ENCODE data around the gene CCDC182. TPM values are rescaled to one million over a fixed set of nuclear protein-coding genes. Genes with fewer than 3 reads are reported as not detected.

The CCDC182 gene
- total and polyA plus RNA-seq, 9 of the 15 experiments (the other 6 are each of a cell fraction or from before 2014, with no cell fraction given) = not detected

GRCh38 chr17:57783338-57783742 is 38.2 kb upstream of the CCDC182 start (continued):
- peak; percentile 32 for TF ChIP-seq MGA (IDR thresholded peaks at IDR 0.05)
- 0 out of 2 replicates have a peak, but pooled peaks have one; percentile 35 for TF ChIP-seq RERE (CRISPR knock-in tag; IDR thresholded peaks at IDR 0.05; ENCODE audit: borderline replicate concordance)
- peak; percentile 68 for TF ChIP-seq ZBTB33 (CRISPR knock-in tag; IDR thresholded peaks at IDR 0.05)
- no peak for TF ChIP-seq ZNF146 (CRISPR knock-in tag; IDR thresholded peaks at IDR 0.05; ENCODE audit: unreplicated experiment)
- TF ChIP-seq SMC3 (conservative IDR thresholded peaks at IDR 0.05; ENCODE audit: insufficient read depth, low read depth, low read length) = peak; percentile 79
- no peak for TF ChIP-seq CAMTA2 (CRISPR knock-in tag; conservative IDR thresholded peaks at IDR 0.05)
- TF ChIP-seq SOX6 (IDR thresholded peaks at IDR 0.05) = no peak
- TF ChIP-seq BRCA1 (IDR thresholded peaks at IDR 0.05) = no peak
- TF ChIP-seq BRCA1 (CRISPR knock-in tag; IDR thresholded peaks at IDR 0.05) = no peak
- no peak for TF ChIP-seq ZC3H8 (IDR thresholded peaks at IDR 0.05)
